SU-DHL-6 (cell line): ENCODE data around the gene MUC2.

ENCODE experiments used
- H2AFZ ChIP-seq: fragments of 200-600 bp; sonication (generic); 2 replicates; pipeline ENCODE4 v1.6.1; 2014; ENCODE audit warnings: low read depth, mild to moderate bottlenecking, moderate library complexity, mixed read lengths, antibody characterized with exemption, low read length; ENCODE audit not compliant: severe bottlenecking
- H3F3A ChIP-seq: fragments of 200-600 bp; shearing (Covaris generic); 2 replicates; pipeline ENCODE4 v1.6.0; 2016; ENCODE audit warnings: antibody characterized with exemption, mild to moderate bottlenecking; ENCODE audit not compliant: insufficient read depth
- H3K27ac ChIP-seq: fragments of 200-600 bp; sonication (generic); 2 replicates; pipeline ENCODE4 v1.5.1; 2016; ENCODE audit warnings: low read depth, mild to moderate bottlenecking, low read length, moderate library complexity, mixed read lengths
- H3K27me3 ChIP-seq: fragments of 200-600 bp; sonication (generic), shearing (Covaris generic); 2 replicates; pipeline ENCODE4 v1.6.0; 2014; ENCODE audit warnings: mild to moderate bottlenecking, low read length
- H3K36me3 ChIP-seq: fragments of 200-600 bp; sonication (generic); 2 replicates; pipeline ENCODE4 v1.6.1; 2014; ENCODE audit warnings: mild to moderate bottlenecking, low read length, mixed read lengths
- H3K4me2 ChIP-seq: fragments of 300-600, 200-600 bp; shearing (Covaris generic), sonication (generic); 2 replicates; pipeline ENCODE4 v1.6.0; 2014; ENCODE audit warnings: low read length, low read depth, mild to moderate bottlenecking; ENCODE audit not compliant: poor library complexity, severe bottlenecking
- H3K4me3 ChIP-seq: fragments of 200-600 bp; sonication (generic); 2 replicates; pipeline ENCODE4 v1.5.1; 2014; ENCODE audit warnings: antibody characterized with exemption, low read length, mild to moderate bottlenecking, mixed read lengths; ENCODE audit not compliant: insufficient read depth, poor library complexity, severe bottlenecking
- H3K79me2 ChIP-seq: fragments of 200-600 bp; sonication (generic); 2 replicates; pipeline ENCODE4 v1.6.1; 2014; ENCODE audit warnings: mild to moderate bottlenecking, low read length, moderate library complexity; ENCODE audit not compliant: insufficient read depth
- H3K9ac ChIP-seq: fragments of 200-600 bp; sonication (generic); 2 replicates; pipeline ENCODE4 v1.7.0; 2014; ENCODE audit warnings: mild to moderate bottlenecking, low read length
- H3K9me2 ChIP-seq: fragments of 200-600 bp; sonication (generic); replicated peaks from 2 replicates; pipeline ENCODE4 v1.6.1; 2014; ENCODE audit warnings: low read length; ENCODE audit not compliant: insufficient read depth
- H3K9me3 ChIP-seq: fragments of 200-600 bp; sonication (generic); 2 replicates; pipeline ENCODE4 v1.6.1; 2014; ENCODE audit warnings: low read length, mixed read lengths; ENCODE audit not compliant: insufficient read depth
- H4K20me1 ChIP-seq: fragments of 200-600 bp; sonication (generic); 2 replicates; pipeline ENCODE4 v1.6.1; 2014; ENCODE audit warnings: low read depth, mild to moderate bottlenecking, antibody characterized with exemption, low read length, moderate library complexity, mixed read lengths
- EZH2phosphoT487 ChIP-seq: fragments of 200-600 bp; sonication (generic), shearing (Covaris generic); conservative IDR thresholded peaks from 2 replicates; pipeline ENCODE4 v1.6.1; 2018; ENCODE audit warnings: mild to moderate bottlenecking, antibody characterized with exemption, low read length, moderate library complexity, mixed read lengths
- TF ChIP-seq, protein P1 (sequence below): fragments of 200-600 bp; sonication (generic); IDR thresholded peaks from one replicate; pipeline ENCODE4 v1.5.1; 2017; ENCODE audit warnings: antibody characterized with exemption, mild to moderate bottlenecking, low read length, moderate library complexity; ENCODE audit not compliant: insufficient read depth, poor library complexity, severe bottlenecking

Gene MUC2

DNA sequence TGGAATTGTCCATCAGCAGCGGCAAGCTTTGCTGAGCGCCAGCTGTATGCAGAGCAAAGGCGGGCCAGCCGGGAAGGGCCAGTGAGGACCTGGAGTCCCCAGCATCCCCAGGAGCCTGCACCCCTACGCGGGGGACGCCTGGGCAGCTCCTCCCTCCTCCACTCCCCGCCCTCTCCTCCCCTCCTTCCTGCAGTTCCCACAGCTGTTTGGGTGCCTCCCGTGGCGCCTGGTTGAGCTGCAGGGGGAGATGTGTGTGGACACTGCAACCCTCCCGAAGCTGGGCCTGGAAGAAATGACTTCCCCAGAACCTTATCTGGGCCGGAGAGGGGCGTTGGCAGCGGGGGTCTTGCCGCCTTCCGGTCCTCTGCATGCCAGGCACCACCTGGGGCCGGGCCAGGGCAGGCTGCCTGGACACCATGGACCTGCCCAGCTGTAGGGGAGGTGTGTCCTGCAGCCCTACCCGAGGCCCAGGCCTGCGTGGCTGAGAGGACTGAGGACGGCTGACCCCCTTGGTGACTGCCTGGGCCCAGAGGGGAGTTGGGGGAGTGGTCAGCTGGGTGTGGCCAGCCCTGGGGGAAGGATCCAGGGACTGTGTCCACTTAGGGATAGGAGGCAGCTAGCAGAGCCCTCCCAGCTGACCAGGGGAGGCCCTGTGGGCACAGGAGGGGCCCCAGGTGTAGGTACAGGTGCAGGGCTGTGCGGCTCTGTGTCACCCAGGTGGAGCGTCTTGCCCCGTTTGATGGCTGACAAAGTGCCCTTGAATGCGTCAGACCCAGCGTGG is 21.4 kb upstream of the MUC2 start:
- Histone ChIP-seq H3K79me2 (no peaks in the 10 kb centered on the region), H3K9me3 (no peaks in the 10 kb centered on the region), H3F3A (no peaks in the 10 kb centered on the region), H3K27me3 (no peaks in the 10 kb centered on the region), H4K20me1 (no peaks in the 10 kb centered on the region), H3K36me3 (no peaks in the 10 kb centered on the region), H3K27ac (no peak overlapping the region), H3K9ac (no peak overlapping the region), H2AFZ (no peak overlapping the region), H3K4me2 (no peak overlapping the region), H3K9me2 (no peaks in the 10 kb centered on the region), H3K4me3 (no peak overlapping the region)
- TF ChIP-seq, protein P1, sequence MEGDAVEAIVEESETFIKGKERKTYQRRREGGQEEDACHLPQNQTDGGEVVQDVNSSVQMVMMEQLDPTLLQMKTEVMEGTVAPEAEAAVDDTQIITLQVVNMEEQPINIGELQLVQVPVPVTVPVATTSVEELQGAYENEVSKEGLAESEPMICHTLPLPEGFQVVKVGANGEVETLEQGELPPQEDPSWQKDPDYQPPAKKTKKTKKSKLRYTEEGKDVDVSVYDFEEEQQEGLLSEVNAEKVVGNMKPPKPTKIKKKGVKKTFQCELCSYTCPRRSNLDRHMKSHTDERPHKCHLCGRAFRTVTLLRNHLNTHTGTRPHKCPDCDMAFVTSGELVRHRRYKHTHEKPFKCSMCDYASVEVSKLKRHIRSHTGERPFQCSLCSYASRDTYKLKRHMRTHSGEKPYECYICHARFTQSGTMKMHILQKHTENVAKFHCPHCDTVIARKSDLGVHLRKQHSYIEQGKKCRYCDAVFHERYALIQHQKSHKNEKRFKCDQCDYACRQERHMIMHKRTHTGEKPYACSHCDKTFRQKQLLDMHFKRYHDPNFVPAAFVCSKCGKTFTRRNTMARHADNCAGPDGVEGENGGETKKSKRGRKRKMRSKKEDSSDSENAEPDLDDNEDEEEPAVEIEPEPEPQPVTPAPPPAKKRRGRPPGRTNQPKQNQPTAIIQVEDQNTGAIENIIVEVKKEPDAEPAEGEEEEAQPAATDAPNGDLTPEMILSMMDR, result no peak
- no peak for TF ChIP-seq EZH2phosphoT487

DNA sequence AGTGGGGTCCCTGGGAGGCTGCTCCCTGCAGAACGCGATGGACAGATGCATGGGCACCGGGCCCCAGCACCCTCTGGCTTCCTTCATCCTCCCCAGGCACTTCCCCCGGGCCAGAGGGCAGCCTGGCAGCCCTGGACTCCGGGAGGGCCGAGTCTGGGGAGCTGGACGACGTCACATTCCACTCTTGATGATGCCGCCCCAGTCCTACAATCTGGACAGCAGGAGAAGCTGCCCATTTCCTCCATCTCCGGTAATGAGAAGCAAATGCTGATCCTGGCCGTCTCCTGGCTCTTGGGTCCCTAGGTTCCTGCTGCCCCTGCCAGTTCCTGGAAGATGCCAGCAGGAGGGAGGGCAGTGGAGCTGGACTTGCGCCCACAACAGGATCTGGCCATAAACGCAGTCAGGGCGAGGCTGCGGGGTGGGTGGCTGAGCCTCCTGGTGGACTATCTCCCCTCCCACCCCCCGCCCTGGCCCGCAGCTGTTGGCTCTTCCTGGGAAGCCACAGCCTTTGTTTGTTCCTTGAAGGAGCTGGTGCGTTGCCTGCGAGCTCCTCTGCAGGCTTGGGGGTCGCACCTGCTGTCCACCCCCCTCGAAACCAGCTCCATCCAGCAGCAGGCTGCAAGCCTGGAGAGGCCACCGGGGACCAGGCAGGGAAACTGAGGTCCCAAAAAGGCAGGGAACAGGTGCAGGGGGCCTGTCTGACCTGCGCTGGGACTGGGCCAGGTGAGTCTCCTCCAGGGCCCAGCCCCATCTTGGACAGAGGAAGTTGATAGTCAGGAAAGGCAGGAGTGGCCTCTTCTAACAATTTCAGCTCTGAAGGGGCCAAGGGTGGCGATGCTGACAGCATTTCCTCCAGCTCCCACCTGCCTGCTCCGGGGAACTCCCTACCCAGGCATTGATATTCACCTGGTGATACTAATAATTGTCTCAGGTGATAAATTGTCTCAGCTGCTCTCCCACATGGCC is 20.2 kb upstream of the MUC2 start:
- H3K4me3 ChIP-seq, result no peak overlapping the region
- no peak overlapping the region for H3K9ac ChIP-seq
- no peak overlapping the region for H3K4me2 ChIP-seq
- no peaks in the 10 kb centered on the region for H3K9me2 ChIP-seq
- no peak overlapping the region for H3K27ac ChIP-seq
- H3K79me2 ChIP-seq, result no peaks in the 10 kb centered on the region
- H4K20me1 ChIP-seq, result no peaks in the 10 kb centered on the region
- H2AFZ ChIP-seq, result no peak overlapping the region
- no peaks in the 10 kb centered on the region for H3F3A ChIP-seq
- no peaks in the 10 kb centered on the region for H3K9me3 ChIP-seq
- TF ChIP-seq, protein P1, result no peak
- no peak for TF ChIP-seq EZH2phosphoT487
- H3K36me3 ChIP-seq, result no peaks in the 10 kb centered on the region
- H3K27me3 ChIP-seq, result no peaks in the 10 kb centered on the region

DNA sequence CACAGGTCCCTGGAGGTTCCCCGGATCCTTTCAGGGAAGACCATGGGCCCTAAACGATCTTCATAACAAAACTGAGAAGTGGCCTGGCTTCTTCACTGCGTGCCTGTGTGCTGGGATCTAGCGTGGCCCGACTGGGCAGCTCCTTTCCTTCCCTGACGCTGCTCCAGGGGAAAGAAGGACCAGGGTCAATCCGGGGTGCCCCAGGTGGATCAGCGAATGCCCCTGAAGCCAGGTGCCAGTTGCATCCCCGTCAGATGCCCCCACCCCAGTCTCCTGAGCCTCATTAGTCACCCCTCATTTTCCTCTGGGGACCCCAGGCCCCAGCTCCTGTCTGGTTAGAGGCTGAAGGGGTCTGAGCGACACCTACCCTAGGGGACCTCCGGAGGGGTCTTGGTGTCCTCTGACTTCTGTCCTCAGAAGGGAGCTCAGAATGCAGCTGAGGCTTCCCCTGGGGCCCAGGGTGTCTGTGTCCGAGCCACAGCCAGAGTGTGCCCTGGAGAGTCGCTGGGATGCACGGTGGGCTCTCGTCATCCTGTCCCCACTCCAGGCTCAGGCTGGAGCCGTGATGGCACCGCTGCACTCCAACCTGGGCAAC is 19.5 kb upstream of the MUC2 start:
- Histone ChIP-seq H3K9me3 (no peaks in the 10 kb centered on the region), H3K9ac (no peak overlapping the region), H3K36me3 (no peaks in the 10 kb centered on the region), H3K79me2 (no peaks in the 10 kb centered on the region), H3K9me2 (no peaks in the 10 kb centered on the region), H3K27me3 (no peaks in the 10 kb centered on the region), H3F3A (no peaks in the 10 kb centered on the region), H4K20me1 (no peaks in the 10 kb centered on the region), H3K4me2 (no peak overlapping the region), H3K4me3 (no peak overlapping the region), H3K27ac (no peak overlapping the region), H2AFZ (no peak overlapping the region)
- TF ChIP-seq, protein P1, result no peak
- TF ChIP-seq EZH2phosphoT487, result no peak
